K562 (cell line): ENCODE results near the gene RHPN2. TPM values are rescaled to one million over a fixed set of nuclear protein-coding genes. Genes with fewer than 3 reads are reported as not detected.

ENCODE experiments used
- ATAC-seq: fragments of 200-7000 bp; cut with Tn5 transposase; 3 replicates; pipeline ENCODE4 v1.9.1; 2020; ENCODE audit warnings: moderate library complexity
- BruUV-seq: library from RNA; stranded (reverse); fragments of 400-500 nt; replicated peaks from 2 replicates; lab custom pipeline; 2021; lab: Mats Ljungman, UMichigan
- CTCF ChIA-PET: fragments of 300-600 bp; formaldehyde crosslinking; extraction: SDS; loops from one replicate; lab custom pipeline; 2021; ENCODE audit warnings: low intra/inter-chr PET ratio; lab: Yijun Ruan, JAX
- POLR2A ChIA-PET: fragments of 300-600, 350-650 bp; sonication (Branson Sonifier 250); formaldehyde crosslinking; extraction: SDS; loops from one replicate; lab custom pipeline; 2021; ENCODE audit warnings: antibody characterized with exemption, inconsistent platforms; lab: Yijun Ruan, JAX
- DNase-seq, 4 experiments: peaks; one replicate each; pipeline versions ENCODE4 v3.0.0 to v3.0.0-alpha.2; 2011 to 2018; ENCODE audit warnings: low spot score in 3 of 4, mixed read lengths in 3 of 4; ENCODE audit errors: extremely low read depth in 1 of 4
- FAIRE-seq: peaks from 2 replicates; lab custom pipeline; 2011; peaks lifted over from hg19 to GRCh38; lab: Jason Lieb, UNC
- H2AFZ ChIP-seq: 2 replicates; pipeline ENCODE4 v1.6.0; 2011; ENCODE audit warnings: low read depth, low read length, control low read depth, inconsistent platforms
- H3K27ac ChIP-seq: fragments of 200-600 bp; 3 replicates; pipeline ENCODE4 v1.8.0; 2011; ENCODE audit warnings: low read depth, mild to moderate bottlenecking, control low read depth, inconsistent platforms, low read length, moderate library complexity, mixed read lengths; ENCODE audit errors: extremely low read depth
- H3K27me3 ChIP-seq, 2 experiments: fragments of 300-600 bp in 1 of 2; 2 replicates in 1 of 2; 3 replicates in 1 of 2; pipeline versions ENCODE4 v1.6.0 to v1.8.0; 2011; ENCODE audit warnings: inconsistent platforms in 2 of 2, low read length in 2 of 2, mild to moderate bottlenecking in 1 of 2, mixed read lengths in 1 of 2, moderate library complexity in 1 of 2; ENCODE audit not compliant: control insufficient read depth in 2 of 2, insufficient read depth in 2 of 2
- H3K36me3 ChIP-seq: fragments of 300-600 bp; 3 replicates; pipeline ENCODE4 v1.8.0; 2011; ENCODE audit warnings: mild to moderate bottlenecking, low read length, inconsistent platforms; ENCODE audit not compliant: control insufficient read depth, insufficient read depth
- H3K4me1 ChIP-seq, 2 experiments: fragments of 200-600 bp in 1 of 2; replicated peaks in 1 of 2; 2 replicates in 1 of 2; 3 replicates in 1 of 2; pipeline versions ENCODE4 v1.5.1 to v1.8.0; 2011; ENCODE audit warnings: inconsistent platforms in 2 of 2, low read length in 2 of 2, mild to moderate bottlenecking in 1 of 2, mixed read lengths in 1 of 2, moderate library complexity in 1 of 2; ENCODE audit not compliant: control insufficient read depth in 2 of 2, insufficient read depth in 2 of 2
- H3K4me2 ChIP-seq: 2 replicates; pipeline ENCODE4 v1.6.1; 2011; ENCODE audit warnings: low read length, control low read depth, inconsistent platforms, mixed read lengths; ENCODE audit not compliant: insufficient read depth
- H3K4me3 ChIP-seq: fragments of 200-600 bp; sonication (generic), shearing (Covaris generic); 2 replicates; pipeline ENCODE4 v1.5.1; 2016; ENCODE audit warnings: control low read depth, inconsistent platforms
- H3K79me2 ChIP-seq: fragments of 200-600 bp; 3 replicates; pipeline ENCODE4 v1.8.0; 2011; ENCODE audit warnings: low read length, inconsistent platforms; ENCODE audit not compliant: control insufficient read depth, insufficient read depth
- H3K9ac ChIP-seq, 2 experiments: 2 replicates each; pipeline versions ENCODE4 v1.6.0 to v1.6.1; 2011; ENCODE audit warnings: low read depth in 2 of 2, low read length in 2 of 2, control low read depth in 1 of 2, inconsistent platforms in 1 of 2, mild to moderate bottlenecking in 1 of 2, mixed read lengths in 1 of 2; ENCODE audit not compliant: insufficient read depth in 1 of 2
- H3K9me1 ChIP-seq: one replicate; pipeline ENCODE4 v1.6.0; 2011; ENCODE audit warnings: inconsistent platforms, mild to moderate bottlenecking, low read length, moderate library complexity; ENCODE audit not compliant: control insufficient read depth, insufficient read depth
- H3K9me3 ChIP-seq: replicated peaks from 2 replicates; pipeline ENCODE4 v1.5.1; 2011; ENCODE audit warnings: low read depth, low read length, inconsistent platforms; ENCODE audit not compliant: control insufficient read depth, insufficient read depth
- H4K20me1 ChIP-seq: replicated peaks from 2 replicates; pipeline ENCODE4 v1.6.1; 2011; ENCODE audit warnings: low read length, inconsistent platforms, mixed read lengths; ENCODE audit not compliant: control insufficient read depth, insufficient read depth
- BACH1 ChIP-seq: fragments of 200-800 bp; sonication (Bioruptor generic); IDR thresholded peaks from 2 replicates; pipeline ENCODE4 v1.6.1; 2016; ENCODE audit warnings: missing genetic modification characterization, missing compliant biosample characterization
- CHD4 ChIP-seq: fragments of 200-600 bp; sonication (generic); IDR thresholded peaks from 3 replicates; pipeline ENCODE4 v1.6.1; 2012; ENCODE audit warnings: low read depth, mild to moderate bottlenecking, mixed read lengths, low read length, inconsistent platforms; ENCODE audit not compliant: insufficient read depth, insufficient replicate concordance, poor library complexity, severe bottlenecking
- HLTF ChIP-seq: fragments of 450-650 bp; IDR thresholded peaks from 2 replicates; pipeline ENCODE4 v1.6.1; 2016
- MEF2D ChIP-seq: conservative IDR thresholded peaks from 2 replicates; pipeline ENCODE4 v1.6.1; 2016; ENCODE audit warnings: low read depth, missing genetic modification characterization, missing compliant biosample characterization
- MTA1 ChIP-seq: fragments of 450-650 bp; IDR thresholded peaks from 2 replicates; pipeline ENCODE4 v1.6.1; 2017; ENCODE audit warnings: borderline replicate concordance
- NFRKB ChIP-seq: fragments of 450-650 bp; IDR thresholded peaks from 2 replicates; pipeline ENCODE4 v1.6.1; 2016; ENCODE audit warnings: low read depth
- PHB2 ChIP-seq: fragments of 450-650 bp; IDR thresholded peaks from 2 replicates; pipeline ENCODE4 v1.6.1; 2017; ENCODE audit warnings: low read depth
- PPARD ChIP-seq: fragments of 250-450 bp; sonication (Bioruptor Pico); IDR thresholded peaks from 2 replicates; pipeline ENCODE4 v1.8.0; 2022; ENCODE audit warnings: inconsistent platforms, mild to moderate bottlenecking, moderate library complexity
- RBM15 ChIP-seq: fragments of 200-400 bp; formaldehyde crosslinking; IDR thresholded peaks from 2 replicates; pipeline ENCODE4 v1.6.1; 2018; ENCODE audit warnings: mild to moderate bottlenecking, low read length, moderate library complexity; ENCODE audit not compliant: insufficient read depth
- RBM25 ChIP-seq: fragments of 200-400 bp; formaldehyde crosslinking; IDR thresholded peaks from 2 replicates; pipeline ENCODE4 v1.6.1; 2018; ENCODE audit warnings: low read length, low read depth, moderate library complexity; ENCODE audit not compliant: severe bottlenecking
- SIX5 ChIP-seq, 2 experiments: IDR thresholded peaks; 2 replicates each; pipeline ENCODE4 v1.6.1; 2011; ENCODE audit warnings: low read length in 2 of 2, borderline replicate concordance in 1 of 2, low read depth in 1 of 2, mild to moderate bottlenecking in 1 of 2, moderate library complexity in 1 of 2; ENCODE audit not compliant: insufficient read depth in 1 of 2
- SREBF1 ChIP-seq: fragments of 150-350 bp; IDR thresholded peaks from 2 replicates; pipeline ENCODE4 v1.6.1; 2014; ENCODE audit warnings: antibody characterized with exemption, low read depth, low read length, borderline replicate concordance
- TCF3 ChIP-seq: sonication (generic); formaldehyde crosslinking; IDR thresholded peaks from 2 replicates; pipeline ENCODE4 v1.4.0; 2020; ENCODE audit warnings: mild to moderate bottlenecking, missing genetic modification reagents
- USF1 ChIP-seq: sonication (generic); formaldehyde crosslinking; IDR thresholded peaks from 2 replicates; pipeline ENCODE4 v1.9.0; 2022; ENCODE audit warnings: mild to moderate bottlenecking, missing genetic modification reagents
- ZNF384 ChIP-seq: IDR thresholded peaks from 2 replicates; pipeline ENCODE4 v1.6.1; 2012; ENCODE audit warnings: low read depth, low read length, improper control_type of control experiment
- WGBS: fragments of 100-300 bp; shearing (Covaris generic); methylation state at CpG from one replicate; pipeline ENCODE4 v1.1.6; 2016; ENCODE audit warnings: low coverage, mixed read lengths; ENCODE audit not compliant: insufficient coverage; ENCODE audit errors: missing lambda C conversion rate; 5-methylcytosine and 5-hydroxymethylcytosine counted together
- in situ Hi-C: fragments of 300-500 bp; cut with MboI; formaldehyde crosslinking; loops from 4 replicates; pipeline ENCODE4 v1.15.0; 2018; ENCODE audit warnings: inconsistent platforms, mixed read lengths
- intact Hi-C: fragments of 100-400 bp; cut with micrococcal nuclease; formaldehyde crosslinking; loops from 2 replicates; pipeline ENCODE4 v1.14.2; 2022
- polyA plus RNA-seq, 8 experiments: library from polyadenylated mRNA; depleted of rRNA in 4 of 8; stranded (reverse) in 5 of 8; unstranded in 3 of 8; fragments of >200 nt; fragmentation: Nextera tagmentation in 2 of 8; fragmentation: Illumina TruSeq in 1 of 8; extraction: Ambion mirVana in 2 of 8; extraction: Trizol in 1 of 8; gene quantifications; 2 replicates each; pipeline versions ENCODE4 v1.2.1 to v1.2.3, GENCODE V29; 2011 to 2014; ENCODE audit warnings: inconsistent platforms in 1 of 8, missing spikeins in 1 of 8
- total RNA-seq, 7 experiments: library from RNA; depleted of rRNA in 6 of 7; stranded (reverse); fragments of >200 nt in 6 of 7; fragmentation: Illumina TruSeq in 2 of 7; extraction: Trizol in 2 of 7; gene quantifications; 2 replicates each; pipeline versions ENCODE4 v1.2.1 to v1.2.3, GENCODE V29; 2011 to 2021; ENCODE audit warnings: low replicate concordance in 1 of 7

RHPN2 gene
- total and polyA plus RNA-seq, 9 of the 15 experiments (the other 6 are each of a cell fraction or from before 2014, with no cell fraction given) = 0.63 to 9.9 (median 3.2) TPM

- 100% methylated on average over 1 of the region's 3 CpGs for WGBS
- in situ Hi-C loops (no loop called here), intact Hi-C loops (no loop called here)
- TF ChIP-seq PHB2 (no peak), MEF2D (tag) (no peak), PPARD (CRISPR knock-in tag) (no peak), RBM15 (no peak), HLTF (no peak), BACH1 (no peak)
- ChIA-PET CTCF (no interaction called here), POLR2A (no interaction called here)
- H3K36me3 ChIP-seq = 0 out of 3 replicates have a peak, but pooled peaks cover 3% of the 10 kb centered on the region
- H4K20me1 ChIP-seq = no peaks in the 10 kb centered on the region; the same call in 1 of the 2 replicates
- no TSS peak for BruUV-seq
- no peaks in the 10 kb centered on the region for H3K9me1 ChIP-seq
- no peak for ATAC-seq
- no peak for DNase-seq
- no peak overlapping the region for H2AFZ ChIP-seq
- no peaks in the 10 kb centered on the region for H3K79me2 ChIP-seq
- no peak for FAIRE-seq
- no peak overlapping the region for H3K27ac ChIP-seq
- no peak overlapping the region for H3K4me2 ChIP-seq
- H3K27me3 ChIP-seq = no peaks in the 10 kb centered on the region
- no peak overlapping the region for H3K9ac ChIP-seq
- H3K9me3 ChIP-seq = no peaks in the 10 kb centered on the region
- peaks cover 2 to 5% of the 10 kb centered on the region in 2 experiments; a peak in 4 of 5 replicates for H3K4me1 ChIP-seq
- no peak overlapping the region for H3K4me3 ChIP-seq
Measured at GRCh38 chr19:32998722-32999121, 66.0 kb downstream of the RHPN2 start.

GRCh38 chr19:32997716-32998355 is 66.9 kb downstream of the RHPN2 start:
- intact Hi-C loops = no loop called here
- Histone ChIP-seq H3K79me2 (no peaks in the 10 kb centered on the region), H3K27me3 (no peaks in the 10 kb centered on the region), H3K9me1 (no peaks in the 10 kb centered on the region), H3K4me2 (no peak overlapping the region), H3K4me3 (no peak overlapping the region), H3K9me3 (no peaks in the 10 kb centered on the region), H3K27ac (no peak overlapping the region), H3K36me3 (0 out of 3 replicates have a peak, but pooled peaks cover 3% of the 10 kb centered on the region), H3K4me1 (peaks cover 2 to 5% of the 10 kb centered on the region in 2 experiments; a peak in 4 of 5 replicates), H3K9ac (no peak overlapping the region; a peak in 1 of 4 replicates), H2AFZ (no peak overlapping the region), H4K20me1 (no peaks in the 10 kb centered on the region; the same call in 1 of the 2 replicates)
- WGBS = 65% methylated on average over 10 of the region's 14 CpGs
- ChIA-PET POLR2A (interaction anchor here (0.6 kb wide), 2 partner anchors 40 to 106 kb away, joined by 3 read pairs; no protein-coding TSS in a partner anchor), CTCF (no interaction called here)
- ATAC-seq (no peak), FAIRE-seq (no peak), DNase-seq (no peak)
- in situ Hi-C loops = no loop called here
- no TSS peak for BruUV-seq
- TF ChIP-seq USF1 (CRISPR knock-in tag) = peak; percentile 12; the same call in 1 of the 2 replicates
- TF ChIP-seq TCF3 = no peak
- peak; percentile 32 for TF ChIP-seq RBM25
- TF ChIP-seq CHD4 = no peak
- no peak for TF ChIP-seq ZNF384
- TF ChIP-seq SIX5 (IDR thresholded peaks at IDR 0.05; ENCODE audit: borderline replicate concordance in 1 of 2, insufficient read depth in 1 of 2, low read depth in 1 of 2, low read length in 2 of 2) = no peak
- TF ChIP-seq SREBF1 = no peak
- TF ChIP-seq NFRKB = no peak
- no peak for TF ChIP-seq MTA1
- TF ChIP-seq, all 486 proteins: peak for 2
